ENCODE data around the gene KSR2.

Gene KSR2

GRCh38 chr12:117603316-117604113 is 365.3 kb downstream of the KSR2 start:
- no peak for DNase-seq

- DNase-seq = no peak
Measured at GRCh38 chr12:117599849-117600248, 368.9 kb downstream of the KSR2 start.

GRCh38 chr12:117596968-117597367 is 371.8 kb downstream of the KSR2 start:
- DNase-seq = peak; percentile 53

GRCh38 chr12:117595751-117596150 is 373.0 kb downstream of the KSR2 start:
- DNase-seq = no peak

- no peak for DNase-seq
Measured at GRCh38 chr12:117594481-117594880, 374.3 kb downstream of the KSR2 start.

GRCh38 chr12:117593815-117594400 is 374.9 kb downstream of the KSR2 start:
- no peak for DNase-seq

GRCh38 chr12:117592588-117593305 is 376.0 kb downstream of the KSR2 start:
- DNase-seq = no peak

- DNase-seq = no peak
Measured at GRCh38 chr12:117590999-117591398, 377.8 kb downstream of the KSR2 start.

GRCh38 chr12:117590386-117590785 is 378.4 kb downstream of the KSR2 start:
- DNase-seq = no peak

- no peak for DNase-seq
Measured at GRCh38 chr12:117589021-117589420, 379.8 kb downstream of the KSR2 start.

- peak; percentile 27 for DNase-seq
Measured at GRCh38 chr12:117587631-117588287, 381.0 kb downstream of the KSR2 start.

- no peak for DNase-seq
Measured at GRCh38 chr12:117583677-117584225, 385.0 kb downstream of the KSR2 start.

GRCh38 chr12:117583092-117583491 is 385.7 kb downstream of the KSR2 start:
- DNase-seq = no peak

GRCh38 chr12:117582135-117582784 is 386.5 kb downstream of the KSR2 start:
- DNase-seq = no peak

GRCh38 chr12:117580718-117581062 is 388.1 kb downstream of the KSR2 start:
- no peak for DNase-seq

- DNase-seq = no peak
Measured at GRCh38 chr12:117580015-117580717, 388.6 kb downstream of the KSR2 start.

GRCh38 chr12:117577122-117577657 is 391.6 kb downstream of the KSR2 start:
- no peak for DNase-seq

- no peak for DNase-seq
Measured at GRCh38 chr12:117576053-117576452, 392.7 kb downstream of the KSR2 start.

GRCh38 chr12:117574655-117575054 is 394.1 kb downstream of the KSR2 start:
- DNase-seq = no peak

GRCh38 chr12:117572755-117573154 is 396.0 kb downstream of the KSR2 start:
- DNase-seq = no peak

GRCh38 chr12:117571321-117571720 is 397.5 kb downstream of the KSR2 start:
- DNase-seq = no peak

- DNase-seq = no peak
Measured at GRCh38 chr12:117570608-117571007, 398.2 kb downstream of the KSR2 start.

Measured in NCI-H748 treated with DMSO at 0.1 percent for 48 hours (cell line).